CD4-positive, CD25-positive, alpha-beta regulatory T cell (primary cell): ENCODE data around the gene ADAD2. TPM values are rescaled to one million over a fixed set of nuclear protein-coding genes. Genes with fewer than 3 reads are reported as not detected.

ENCODE experiments used
- ATAC-seq, 2 donors: fragments of 150-1000 bp; cut with Tn5 transposase; one replicate each; pipeline ENCODE4 v1.10.0; 2021; ENCODE audit warnings: low read depth in 2 of 2, moderate number of reproducible peaks in 2 of 2, moderate library complexity in 1 of 2
- DNase-seq, 3 donors: peaks; one replicate each; pipeline versions ENCODE4 v3.0.0 to v3.0.0-alpha.2; 2012 to 2022; ENCODE audit warnings: mixed read lengths in 1 of 3
- H3K27ac ChIP-seq: one replicate; pipeline ENCODE4 v1.7.0; 2013; ENCODE audit warnings: mild to moderate bottlenecking, low read length; ENCODE audit not compliant: insufficient read depth, poor library complexity, severe bottlenecking
- H3K27me3 ChIP-seq: one replicate; pipeline ENCODE4 v1.7.0; 2013; ENCODE audit warnings: low read length; ENCODE audit not compliant: control insufficient read depth, insufficient read depth
- H3K36me3 ChIP-seq: one replicate; pipeline ENCODE4 v1.7.0; 2013; ENCODE audit warnings: mild to moderate bottlenecking, low read length, moderate library complexity; ENCODE audit not compliant: control insufficient read depth, insufficient read depth
- H3K4me1 ChIP-seq: 2 replicates; pipeline ENCODE4 v1.7.0; 2013; ENCODE audit warnings: mild to moderate bottlenecking, low read length; ENCODE audit not compliant: insufficient read depth, control insufficient read depth, poor library complexity, severe bottlenecking
- H3K4me3 ChIP-seq: one replicate; pipeline ENCODE4 v1.7.0; 2013; ENCODE audit warnings: low read depth, mild to moderate bottlenecking, low read length, moderate library complexity
- H3K9me3 ChIP-seq, 2 experiments: 1 replicate in 1 of 2; 2 replicates in 1 of 2; pipeline ENCODE4 v1.7.0; 2013; ENCODE audit warnings: low read length in 2 of 2, mild to moderate bottlenecking in 1 of 2, moderate library complexity in 1 of 2; ENCODE audit not compliant: control insufficient read depth in 2 of 2
- H3K27ac Mint-ChIP-seq, 3 donors: one replicate each; pipeline ENCODE4 v1.8.0; 2020 to 2022; ENCODE audit warnings: mild to moderate bottlenecking in 3 of 3, mixed read lengths in 3 of 3, moderate library complexity in 2 of 3
- H3K27me3 Mint-ChIP-seq: one replicate; pipeline ENCODE4 v1.8.0; 2022; ENCODE audit warnings: mild to moderate bottlenecking, mixed read lengths
- H3K36me3 Mint-ChIP-seq: one replicate; pipeline ENCODE4 v1.8.0; 2020; ENCODE audit warnings: mixed read lengths
- H3K4me1 Mint-ChIP-seq, 4 donors: one replicate each; pipeline ENCODE4 v1.8.0; 2020 to 2022; ENCODE audit warnings: mixed read lengths in 4 of 4, mild to moderate bottlenecking in 1 of 4
- H3K4me3 Mint-ChIP-seq, 4 donors: one replicate each; pipeline ENCODE4 v1.8.0; 2020 to 2022; ENCODE audit warnings: mild to moderate bottlenecking in 4 of 4, mixed read lengths in 4 of 4, moderate library complexity in 3 of 4
- H3K9me3 Mint-ChIP-seq, 7 donors: one replicate each; pipeline ENCODE4 v1.8.0; 2020 to 2022; ENCODE audit warnings: mixed read lengths in 7 of 7, mild to moderate bottlenecking in 3 of 7, moderate library complexity in 2 of 7
- polyA plus RNA-seq, 4 donors: library from polyadenylated mRNA; unstranded; fragments of 300-500 nt; fragmentation: Illumina TruSeq; gene quantifications; one replicate each; pipeline ENCODE4 v1.2.3, GENCODE V29; 2021
- total RNA-seq: library from RNA; stranded (reverse); gene quantifications from one replicate; pipeline ENCODE4 v1.2.3, GENCODE V29; 2022

The ADAD2 gene
- total and polyA plus RNA-seq, 5 donors from 2014 or later, result 0.07 to 0.40 (median 0.25) TPM; not detected in 2

DNA sequence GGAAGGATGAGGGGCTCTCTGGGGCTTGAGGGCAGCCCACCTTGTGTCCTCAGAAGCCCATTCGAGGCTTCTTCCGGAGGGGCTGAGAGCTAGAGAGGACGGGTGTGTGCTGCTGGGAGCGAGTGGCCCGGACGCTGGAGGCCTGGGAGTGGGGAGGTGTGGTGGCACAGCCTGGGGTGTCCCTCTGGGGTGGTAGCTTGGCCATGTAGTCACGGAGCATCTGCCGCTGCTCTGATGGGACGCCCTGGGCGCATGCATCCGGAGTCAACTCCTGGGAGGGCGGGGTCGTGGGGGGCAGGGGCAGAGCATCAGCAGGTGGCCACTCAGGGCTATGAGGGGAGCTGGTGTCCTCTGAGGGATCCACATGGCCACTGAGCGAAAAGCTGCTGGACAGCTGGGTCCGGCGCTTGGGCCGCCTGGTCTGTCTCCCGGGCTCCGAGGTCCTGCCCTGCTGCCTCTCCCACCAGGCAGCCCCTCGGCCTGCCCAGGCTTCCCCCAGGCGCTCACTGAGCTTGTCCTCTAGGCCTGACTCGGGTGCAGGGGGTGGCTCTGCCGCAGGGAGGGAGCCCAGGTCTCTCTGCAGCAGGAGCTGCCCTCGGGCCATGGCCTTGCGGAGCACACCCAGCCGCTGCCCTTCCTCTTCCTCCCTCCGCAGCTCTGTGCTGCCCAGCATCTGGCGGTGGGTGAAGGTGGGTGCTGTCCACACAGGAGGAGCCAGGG is 11.9 kb upstream of the ADAD2 start:
- Histone ChIP-seq H3K9me3 (no peaks in the 10 kb centered on the region), H3K27me3 (no peaks in the 10 kb centered on the region), H3K4me1 (no peaks in the 10 kb centered on the region), H3K4me3 (no peak overlapping the region), H3K36me3 (peaks cover 29% of the 10 kb centered on the region), H3K27ac (no peak overlapping the region)
- no peak for DNase-seq
- ATAC-seq, result no peak
- Mint-ChIP-seq H3K4me3 (no peak overlapping the region), H3K4me1 (peaks cover 0 to 9% (median 4%) of the 10 kb centered on the region in 4 donors), H3K9me3 (no peaks in the 10 kb centered on the region), H3K36me3 (peaks cover 14% of the 10 kb centered on the region), H3K27ac (no peak overlapping the region), H3K27me3 (no peaks in the 10 kb centered on the region)

DNA sequence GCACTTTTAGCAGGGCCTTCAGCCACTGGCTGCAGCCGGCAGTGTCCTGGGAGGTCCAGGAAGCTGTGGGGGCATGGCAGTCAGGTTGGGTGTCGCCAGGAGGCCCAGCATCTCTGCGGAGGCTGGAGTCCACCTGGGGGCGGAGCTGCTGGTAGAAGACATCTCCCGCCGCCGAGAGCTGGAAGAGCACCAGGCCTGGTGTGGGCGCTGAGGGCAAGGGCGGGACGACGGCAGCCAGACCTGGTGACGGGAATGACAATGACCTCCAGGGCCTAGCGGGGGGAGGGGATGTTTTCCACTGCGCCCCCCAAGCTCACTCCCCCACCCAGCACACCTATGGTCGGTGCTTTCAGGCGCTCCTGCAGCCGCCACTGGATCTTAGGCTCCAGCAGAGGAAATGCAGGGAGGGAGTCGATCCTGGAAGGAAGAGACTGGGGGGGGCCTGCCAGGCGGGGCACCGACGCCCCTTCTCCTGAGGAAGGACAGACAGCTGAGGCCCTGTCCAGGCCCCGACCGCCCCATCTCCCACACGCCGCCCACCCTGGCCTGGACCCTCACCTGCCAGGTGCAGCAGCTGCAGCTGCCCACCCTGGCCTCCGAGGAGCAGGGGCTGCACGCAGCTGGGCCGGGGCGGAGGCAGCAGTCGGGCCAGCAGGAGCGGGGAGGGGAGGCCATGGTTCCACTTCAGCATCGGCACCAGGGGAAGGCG is 11.2 kb upstream of the ADAD2 start:
- Histone ChIP-seq H3K9me3 (no peaks in the 10 kb centered on the region), H3K4me3 (no peak overlapping the region), H3K4me1 (no peaks in the 10 kb centered on the region), H3K36me3 (peaks cover 33% of the 10 kb centered on the region), H3K27me3 (no peaks in the 10 kb centered on the region), H3K27ac (no peak overlapping the region)
- no peak overlapping the region for H3K4me3 Mint-ChIP-seq
- DNase-seq (no peak), ATAC-seq (no peak)
- no peak overlapping the region for H3K27ac Mint-ChIP-seq
- no peaks in the 10 kb centered on the region for H3K9me3 Mint-ChIP-seq
- no peaks in the 10 kb centered on the region for H3K27me3 Mint-ChIP-seq
- H3K36me3 Mint-ChIP-seq, result peaks cover 19% of the 10 kb centered on the region
- H3K4me1 Mint-ChIP-seq, result peaks cover 0 to 14% (median 7%) of the 10 kb centered on the region in 4 donors

DNA sequence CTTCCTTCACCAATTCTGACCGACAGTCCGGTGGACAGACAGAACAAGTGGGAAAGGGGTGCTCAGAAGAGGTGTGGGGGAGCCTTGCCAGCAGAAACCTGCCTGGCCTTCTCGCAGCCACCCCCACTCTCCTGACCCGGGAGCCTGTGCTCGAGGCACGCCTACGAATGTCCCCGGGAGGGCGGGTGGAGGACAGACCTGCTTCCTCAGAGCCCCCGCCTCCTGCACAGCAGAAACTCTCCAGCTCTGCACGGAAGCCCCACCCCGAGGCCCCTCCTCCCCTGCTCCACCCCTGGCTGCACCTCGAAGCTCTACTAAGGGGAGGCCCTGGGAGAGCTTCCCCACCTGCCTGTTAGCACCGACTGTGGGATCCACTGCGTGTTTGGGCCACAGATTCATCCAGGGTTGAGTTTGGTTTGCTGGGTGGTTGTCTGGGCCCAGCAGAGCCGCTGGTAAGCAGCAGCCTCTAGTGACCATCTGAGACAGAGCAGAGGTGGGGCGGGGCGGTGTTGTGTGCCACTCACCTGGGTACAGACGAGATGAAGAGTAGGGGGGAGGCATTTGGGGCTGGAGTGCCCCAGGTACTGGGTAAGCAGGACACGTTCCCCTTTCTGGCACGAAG is 10.3 kb upstream of the ADAD2 start:
- Histone ChIP-seq H3K36me3 (peaks cover 33% of the 10 kb centered on the region), H3K4me1 (peaks cover 1% of the 10 kb centered on the region), H3K27me3 (no peaks in the 10 kb centered on the region), H3K9me3 (no peaks in the 10 kb centered on the region), H3K4me3 (no peak overlapping the region), H3K27ac (no peak overlapping the region)
- H3K9me3 Mint-ChIP-seq, result no peaks in the 10 kb centered on the region
- no peaks in the 10 kb centered on the region for H3K27me3 Mint-ChIP-seq
- H3K27ac Mint-ChIP-seq, result no peak overlapping the region
- H3K4me3 Mint-ChIP-seq, result no peak overlapping the region
- peaks cover 0 to 17% (median 10%) of the 10 kb centered on the region in 4 donors for H3K4me1 Mint-ChIP-seq
- DNase-seq (no peak), ATAC-seq (no peak)
- peaks cover 19% of the 10 kb centered on the region for H3K36me3 Mint-ChIP-seq

DNA sequence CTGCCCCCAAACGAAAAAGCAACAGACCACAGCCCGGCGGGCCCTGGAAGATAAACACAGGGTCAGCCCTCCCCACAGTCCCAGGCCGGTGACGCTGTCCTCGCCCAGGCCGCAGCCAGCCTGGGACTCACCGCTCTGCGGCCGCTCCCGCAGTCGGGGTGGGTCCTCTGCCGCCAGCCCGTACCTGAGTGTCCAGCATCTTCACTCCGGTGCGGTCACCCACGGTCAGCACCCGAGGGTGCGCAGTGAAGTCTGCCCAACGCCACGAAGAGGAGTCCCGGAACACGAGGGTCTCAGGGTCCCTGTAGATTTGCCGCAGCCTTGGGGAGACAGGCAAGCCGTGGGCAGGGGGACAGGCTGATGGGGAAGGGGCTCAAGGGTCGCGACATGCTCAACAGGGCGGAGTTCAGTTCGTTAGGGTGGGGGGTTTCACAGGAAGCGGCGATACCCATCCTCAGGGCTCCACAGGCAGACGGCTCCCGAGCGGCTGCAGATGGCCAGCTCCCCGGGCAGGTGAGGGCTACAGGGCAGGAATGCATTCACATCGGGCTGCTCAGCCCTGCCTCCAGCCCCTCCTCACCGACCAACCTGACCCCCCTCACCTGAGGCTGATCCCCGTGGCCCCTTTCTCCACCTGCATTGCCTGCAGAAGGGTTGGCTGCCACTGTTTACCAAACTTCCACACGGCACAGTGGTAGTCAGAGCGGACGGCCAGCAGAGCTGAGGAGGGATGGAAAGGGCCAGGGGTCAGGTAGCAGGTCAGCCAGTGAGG is 9.6 kb upstream of the ADAD2 start:
- Histone ChIP-seq H3K4me1 (peaks cover 8% of the 10 kb centered on the region), H3K36me3 (peaks cover 33% of the 10 kb centered on the region), H3K27me3 (no peaks in the 10 kb centered on the region), H3K4me3 (no peak overlapping the region), H3K9me3 (no peaks in the 10 kb centered on the region), H3K27ac (no peak overlapping the region)
- H3K4me1 Mint-ChIP-seq, result peaks cover 0 to 24% (median 13%) of the 10 kb centered on the region in 4 donors
- H3K36me3 Mint-ChIP-seq, result peaks cover 19% of the 10 kb centered on the region
- no peak overlapping the region for H3K27ac Mint-ChIP-seq
- ATAC-seq, result no peak
- DNase-seq, result no peak
- no peak overlapping the region for H3K4me3 Mint-ChIP-seq
- no peaks in the 10 kb centered on the region for H3K27me3 Mint-ChIP-seq
- no peaks in the 10 kb centered on the region for H3K9me3 Mint-ChIP-seq

DNA sequence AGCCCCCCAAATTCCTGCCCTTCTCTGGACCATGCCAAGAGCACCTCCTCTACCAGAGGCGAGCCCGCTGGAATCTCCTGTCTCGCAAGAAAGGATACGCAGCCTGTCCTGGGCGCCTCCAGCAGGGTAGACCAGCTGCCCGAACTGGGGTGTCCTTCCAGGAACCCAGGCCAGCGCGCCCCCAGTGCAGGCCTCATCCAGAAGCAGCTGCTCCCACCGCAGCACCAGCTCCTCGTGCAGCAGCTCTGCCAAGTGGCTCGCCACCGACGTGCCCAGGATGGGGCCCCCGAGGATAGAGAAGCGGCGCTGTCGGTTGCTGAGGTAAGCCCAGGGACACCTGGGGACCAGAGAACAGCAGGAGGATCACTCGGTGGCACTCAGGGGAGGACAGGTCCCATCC is 8.9 kb upstream of the ADAD2 start:
- Mint-ChIP-seq H3K9me3 (no peaks in the 10 kb centered on the region), H3K4me3 (no peak overlapping the region), H3K27ac (no peak overlapping the region), H3K4me1 (peaks cover 0 to 29% (median 15%) of the 10 kb centered on the region in 4 donors), H3K27me3 (peaks cover 4% of the 10 kb centered on the region), H3K36me3 (peaks cover 19% of the 10 kb centered on the region)
- Histone ChIP-seq H3K27me3 (no peaks in the 10 kb centered on the region), H3K4me1 (peaks cover 14% of the 10 kb centered on the region), H3K27ac (no peak overlapping the region), H3K9me3 (no peaks in the 10 kb centered on the region), H3K4me3 (no peak overlapping the region), H3K36me3 (peaks cover 33% of the 10 kb centered on the region)
- no peak for DNase-seq
- ATAC-seq, result no peak

DNA sequence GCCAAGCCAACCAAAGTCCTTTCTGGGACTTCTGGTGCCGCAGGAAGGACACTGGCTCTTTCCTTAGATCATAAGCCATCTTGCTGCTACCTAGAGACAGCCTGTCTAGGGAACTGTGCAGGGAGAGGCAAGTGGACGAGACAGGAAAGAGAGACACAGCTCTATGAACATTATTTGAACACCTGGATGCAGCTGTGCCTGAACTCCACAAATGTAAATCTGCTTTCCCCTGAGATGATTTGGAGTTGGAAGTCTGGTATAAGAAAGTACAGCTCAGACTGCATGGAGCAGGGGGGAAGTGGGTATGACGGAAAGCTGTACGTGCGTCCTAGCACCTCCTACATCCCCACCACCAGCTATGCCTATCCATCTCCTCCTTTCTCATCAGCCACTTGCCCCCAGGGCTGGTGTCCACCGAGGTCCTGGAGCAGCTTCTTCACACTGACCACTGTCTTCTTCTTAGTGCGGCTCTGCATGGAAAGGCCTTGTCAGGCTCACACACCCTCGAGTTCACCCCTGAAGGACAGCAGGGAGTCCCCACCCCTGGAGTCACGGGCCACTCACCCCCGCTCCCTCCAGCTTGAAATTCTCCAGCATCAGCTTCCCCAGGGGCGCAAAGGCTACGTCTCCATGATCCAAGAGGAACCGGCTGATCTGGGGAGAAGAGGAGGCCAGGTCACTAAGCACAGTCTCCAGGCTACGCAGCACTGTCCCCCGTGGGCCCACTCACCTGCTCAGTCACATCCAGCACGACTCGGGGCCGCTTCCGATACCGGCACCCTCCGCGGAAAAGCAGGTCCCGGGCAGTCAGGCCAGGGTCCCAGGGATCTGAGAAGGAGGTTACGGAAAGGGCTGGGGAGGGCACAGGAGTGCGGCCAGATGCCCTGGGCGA is 8.0 kb upstream of the ADAD2 start:
- DNase-seq (no peak), ATAC-seq (no peak)
- Histone ChIP-seq H3K27ac (no peak overlapping the region), H3K27me3 (no peaks in the 10 kb centered on the region), H3K4me1 (peaks cover 15% of the 10 kb centered on the region), H3K36me3 (peaks cover 33% of the 10 kb centered on the region), H3K4me3 (no peak overlapping the region), H3K9me3 (no peaks in the 10 kb centered on the region)
- Mint-ChIP-seq H3K36me3 (peaks cover 15% of the 10 kb centered on the region), H3K4me3 (peak overlapping the region in 2 of 4 donors; percentile 38 to 56), H3K9me3 (no peaks in the 10 kb centered on the region), H3K27me3 (peaks cover 4% of the 10 kb centered on the region), H3K27ac (peak overlapping the region in 1 of 3 donors; percentile 92), H3K4me1 (peaks cover 0 to 31% (median 17%) of the 10 kb centered on the region in 4 donors)

DNA sequence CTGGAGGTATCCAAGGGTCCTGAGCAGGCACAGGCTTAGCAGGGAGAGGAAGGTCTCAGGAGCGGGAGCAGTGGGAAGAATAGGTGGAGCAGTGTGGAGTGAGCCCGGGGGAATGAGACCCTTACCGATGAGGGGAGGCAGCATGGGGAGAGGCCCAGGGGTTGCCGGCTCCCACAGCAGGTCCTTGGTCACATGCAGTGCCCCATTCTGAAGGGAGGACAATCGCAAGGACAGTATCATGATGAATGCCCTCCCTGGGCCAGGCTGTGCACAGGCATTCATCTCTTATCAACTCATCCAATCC is 7.4 kb upstream of the ADAD2 start:
- Mint-ChIP-seq H3K36me3 (peaks cover 11% of the 10 kb centered on the region), H3K27ac (peak overlapping the region in 1 of 3 donors; percentile 92), H3K9me3 (no peaks in the 10 kb centered on the region), H3K4me1 (peaks cover 0 to 31% (median 17%) of the 10 kb centered on the region in 4 donors), H3K4me3 (no peak overlapping the region), H3K27me3 (peaks cover 4% of the 10 kb centered on the region)
- Histone ChIP-seq H3K27ac (no peak overlapping the region), H3K4me1 (peaks cover 15% of the 10 kb centered on the region), H3K9me3 (no peaks in the 10 kb centered on the region), H3K27me3 (no peaks in the 10 kb centered on the region), H3K4me3 (no peak overlapping the region), H3K36me3 (peaks cover 33% of the 10 kb centered on the region)
- DNase-seq (no peak), ATAC-seq (no peak)
